PFSK-1 (cell line): ENCODE data around the gene PRKAG2.

Experiments
- FOXP2 ChIP-seq: optimal IDR thresholded peaks from 2 replicates; pipeline ENCODE3; 2011; ENCODE audit warnings: borderline replicate concordance, control low read depth, inconsistent platforms; ENCODE audit not compliant: insufficient read depth; ENCODE audit errors: extremely low read length, extremely low read depth
- POLR2AphosphoS5 ChIP-seq: IDR thresholded peaks from 2 replicates; pipeline ENCODE4 v1.6.1; 2012; ENCODE audit warnings: low read depth, mild to moderate bottlenecking, control low read depth, low read length, moderate library complexity
- SIN3A ChIP-seq: IDR thresholded peaks from 2 replicates; pipeline ENCODE4 v1.6.1; 2012; ENCODE audit warnings: mild to moderate bottlenecking, low read length, moderate library complexity, borderline replicate concordance; ENCODE audit not compliant: insufficient read depth
- TAF1 ChIP-seq: IDR thresholded peaks from 2 replicates; pipeline ENCODE4 v1.6.1; 2012; ENCODE audit warnings: low read length, control low read depth, borderline replicate concordance; ENCODE audit not compliant: insufficient read depth
- TF ChIP-seq, protein P1 (sequence below), 2 experiments: IDR thresholded peaks; 2 replicates each; pipeline versions ENCODE4 v1.6.1 to v1.8.0; 2011 to 2012; ENCODE audit warnings: low read depth in 2 of 2, low read length in 2 of 2, control low read depth in 1 of 2, inconsistent platforms in 1 of 2, mild to moderate bottlenecking in 1 of 2, moderate library complexity in 1 of 2; ENCODE audit not compliant: insufficient read depth in 1 of 2

Gene PRKAG2

DNA sequence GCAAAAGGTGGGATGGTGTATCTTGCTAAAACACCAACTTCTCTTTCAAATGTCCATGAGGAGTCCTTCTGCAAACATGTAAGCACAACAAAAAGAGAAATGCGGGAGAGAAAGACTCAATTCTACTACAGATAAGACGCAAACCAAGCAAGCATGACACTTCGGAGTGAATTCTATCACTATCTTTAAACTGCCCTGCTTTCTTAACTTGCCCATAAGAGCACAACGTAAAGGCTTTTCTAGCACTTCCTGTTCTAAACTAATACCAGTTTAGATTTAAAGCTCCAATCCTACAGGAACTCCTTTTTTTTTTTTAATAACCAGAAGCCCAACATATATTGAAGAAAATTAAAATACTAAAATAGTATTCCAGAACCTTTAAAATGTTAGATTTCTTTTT is 365.6 kb downstream of the PRKAG2 start:
- TF ChIP-seq FOXP2 = no peak
- no peak for TF ChIP-seq TAF1
- TF ChIP-seq POLR2AphosphoS5 = no peak
- TF ChIP-seq, protein P1, sequence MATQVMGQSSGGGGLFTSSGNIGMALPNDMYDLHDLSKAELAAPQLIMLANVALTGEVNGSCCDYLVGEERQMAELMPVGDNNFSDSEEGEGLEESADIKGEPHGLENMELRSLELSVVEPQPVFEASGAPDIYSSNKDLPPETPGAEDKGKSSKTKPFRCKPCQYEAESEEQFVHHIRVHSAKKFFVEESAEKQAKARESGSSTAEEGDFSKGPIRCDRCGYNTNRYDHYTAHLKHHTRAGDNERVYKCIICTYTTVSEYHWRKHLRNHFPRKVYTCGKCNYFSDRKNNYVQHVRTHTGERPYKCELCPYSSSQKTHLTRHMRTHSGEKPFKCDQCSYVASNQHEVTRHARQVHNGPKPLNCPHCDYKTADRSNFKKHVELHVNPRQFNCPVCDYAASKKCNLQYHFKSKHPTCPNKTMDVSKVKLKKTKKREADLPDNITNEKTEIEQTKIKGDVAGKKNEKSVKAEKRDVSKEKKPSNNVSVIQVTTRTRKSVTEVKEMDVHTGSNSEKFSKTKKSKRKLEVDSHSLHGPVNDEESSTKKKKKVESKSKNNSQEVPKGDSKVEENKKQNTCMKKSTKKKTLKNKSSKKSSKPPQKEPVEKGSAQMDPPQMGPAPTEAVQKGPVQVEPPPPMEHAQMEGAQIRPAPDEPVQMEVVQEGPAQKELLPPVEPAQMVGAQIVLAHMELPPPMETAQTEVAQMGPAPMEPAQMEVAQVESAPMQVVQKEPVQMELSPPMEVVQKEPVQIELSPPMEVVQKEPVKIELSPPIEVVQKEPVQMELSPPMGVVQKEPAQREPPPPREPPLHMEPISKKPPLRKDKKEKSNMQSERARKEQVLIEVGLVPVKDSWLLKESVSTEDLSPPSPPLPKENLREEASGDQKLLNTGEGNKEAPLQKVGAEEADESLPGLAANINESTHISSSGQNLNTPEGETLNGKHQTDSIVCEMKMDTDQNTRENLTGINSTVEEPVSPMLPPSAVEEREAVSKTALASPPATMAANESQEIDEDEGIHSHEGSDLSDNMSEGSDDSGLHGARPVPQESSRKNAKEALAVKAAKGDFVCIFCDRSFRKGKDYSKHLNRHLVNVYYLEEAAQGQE (IDR thresholded peaks at IDR 0.05; ENCODE audit: insufficient read depth in 1 of 2, low read depth in 2 of 2, low read length in 2 of 2) = no peak
- no peak for TF ChIP-seq SIN3A

- TF ChIP-seq POLR2AphosphoS5 (no peak), SIN3A (no peak), FOXP2 (no peak), TAF1 (no peak)
- TF ChIP-seq, protein P1 (IDR thresholded peaks at IDR 0.05; ENCODE audit: insufficient read depth in 1 of 2, low read depth in 2 of 2, low read length in 2 of 2) = no peak
These were observed 367.1 kb downstream of the PRKAG2 start for GRCh38 chr7:151509670-151510333.

GRCh38 chr7:151508991-151509390 is 367.9 kb downstream of the PRKAG2 start:
- TF ChIP-seq SIN3A = no peak
- TF ChIP-seq POLR2AphosphoS5 = no peak
- no peak for TF ChIP-seq TAF1
- no peak for TF ChIP-seq FOXP2
- TF ChIP-seq, protein P1 (IDR thresholded peaks at IDR 0.05; ENCODE audit: insufficient read depth in 1 of 2, low read depth in 2 of 2, low read length in 2 of 2) = no peak

- TF ChIP-seq SIN3A (no peak), TAF1 (no peak), FOXP2 (no peak), POLR2AphosphoS5 (no peak)
- TF ChIP-seq, protein P1 (IDR thresholded peaks at IDR 0.05; ENCODE audit: insufficient read depth in 1 of 2, low read depth in 2 of 2, low read length in 2 of 2) = no peak
These were observed 369.1 kb downstream of the PRKAG2 start for GRCh38 chr7:151507806-151508205.

DNA sequence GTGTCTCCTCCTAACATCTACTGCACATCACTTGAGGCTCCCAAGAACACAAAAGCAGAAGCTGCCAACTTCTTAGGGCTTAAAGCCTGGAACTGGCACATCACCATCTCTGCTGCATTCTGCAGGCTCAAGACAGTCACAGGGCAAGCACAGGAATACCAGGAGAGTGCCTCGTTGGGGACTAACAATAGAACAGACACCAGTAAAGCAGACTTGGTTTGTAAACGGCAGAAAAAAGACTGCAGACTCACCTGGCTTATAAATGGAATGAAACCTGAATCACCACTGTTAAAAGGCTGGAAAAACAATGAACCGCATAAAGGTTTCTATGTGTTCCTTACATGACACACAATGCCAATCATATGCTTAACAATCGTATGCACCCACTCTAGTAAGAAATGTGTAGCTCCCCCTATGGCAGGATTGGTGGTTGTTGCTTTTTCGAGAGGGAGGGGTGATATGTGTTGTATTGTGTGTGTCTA is 370.0 kb downstream of the PRKAG2 start:
- TF ChIP-seq POLR2AphosphoS5 (no peak), TAF1 (no peak), SIN3A (no peak), FOXP2 (no peak)
- TF ChIP-seq, protein P1 (IDR thresholded peaks at IDR 0.05; ENCODE audit: insufficient read depth in 1 of 2, low read depth in 2 of 2, low read length in 2 of 2) = no peak
